HG03045 (cell line): ENCODE measurements around the gene MEOX2.

Experiments
- ATAC-seq: cut with Tn5 transposase; IDR thresholded peaks from one replicate; pipeline ENCODE4 v1.9.1; 2021; ENCODE audit warnings: mild to moderate bottlenecking, moderate library complexity; ENCODE audit not compliant: unreplicated experiment

Gene MEOX2

GRCh38 chr7:15686295-15686956 is at the start of gene MEOX2:
Gene MEOX2 (minus strand): TSS chr7:15686683. CDS start chr7:15686402, 281 bp downstream.
- no peak for ATAC-seq

GRCh38 chr7:15729746-15730145 is 43.3 kb upstream of the MEOX2 start:
- no peak for ATAC-seq

- ATAC-seq, result no peak
Measured at GRCh38 chr7:15725051-15725450, 38.6 kb upstream of the MEOX2 start.

- ATAC-seq, result no peak
Measured at GRCh38 chr7:15723841-15724240, 37.4 kb upstream of the MEOX2 start.

- no peak for ATAC-seq
Measured at GRCh38 chr7:15720849-15721471, 34.5 kb upstream of the MEOX2 start.

GRCh38 chr7:15719311-15719710 is 32.8 kb upstream of the MEOX2 start:
- no peak for ATAC-seq

GRCh38 chr7:15715435-15715834 is 29.0 kb upstream of the MEOX2 start:
- ATAC-seq, result no peak

GRCh38 chr7:15709978-15710377 is 23.5 kb upstream of the MEOX2 start:
- ATAC-seq, result no peak

GRCh38 chr7:15707570-15707969 is 21.1 kb upstream of the MEOX2 start:
- no peak for ATAC-seq

GRCh38 chr7:15703732-15704131 is 17.2 kb upstream of the MEOX2 start:
- ATAC-seq, result no peak

GRCh38 chr7:15692501-15693020 is 6.1 kb upstream of the MEOX2 start:
- no peak for ATAC-seq

- no peak for ATAC-seq
Measured at GRCh38 chr7:15688911-15689310, 2.4 kb upstream of the MEOX2 start.

GRCh38 chr7:15688279-15688626 is 1.8 kb upstream of the MEOX2 start:
- ATAC-seq, result no peak

- no peak for ATAC-seq
Measured at GRCh38 chr7:15687546-15688278, 1.2 kb upstream of the MEOX2 start.

GRCh38 chr7:15686957-15687545 is 568 bp upstream of the MEOX2 start:
- ATAC-seq, result no peak

GRCh38 chr7:15685358-15686294 is 857 bp downstream of the MEOX2 start:
- no peak for ATAC-seq

GRCh38 chr7:15684871-15685270 is 1.6 kb downstream of the MEOX2 start:
- ATAC-seq, result no peak

GRCh38 chr7:15684111-15684800 is 2.2 kb downstream of the MEOX2 start:
- ATAC-seq, result no peak

- no peak for ATAC-seq
Measured at GRCh38 chr7:15682751-15683245, 3.7 kb downstream of the MEOX2 start.

- no peak for ATAC-seq
Measured at GRCh38 chr7:15682111-15682510, 4.4 kb downstream of the MEOX2 start.
